Endothelial cell (in vitro differentiated cells): Measurements from ENCODE around the gene SLC16A7. TPM values are rescaled to one million over a fixed set of nuclear protein-coding genes. Genes with fewer than 3 reads are reported as not detected.

Experiments
- DNase-seq: peaks from one replicate; pipeline ENCODE4 v3.0.0; 2021; ENCODE audit warnings: low spot score
- H3K27ac Mint-ChIP-seq: one replicate; pipeline ENCODE4 v1.8.0; 2021; ENCODE audit warnings: mixed read lengths, inconsistent platforms; ENCODE audit not compliant: unreplicated experiment
- H3K27me3 Mint-ChIP-seq: one replicate; pipeline ENCODE4 v1.8.0; 2021; ENCODE audit warnings: mild to moderate bottlenecking, moderate library complexity, mixed read lengths, inconsistent platforms; ENCODE audit not compliant: unreplicated experiment
- H3K36me3 Mint-ChIP-seq: one replicate; pipeline ENCODE4 v1.8.0; 2021; ENCODE audit warnings: mild to moderate bottlenecking, low read depth, mixed read lengths, inconsistent platforms; ENCODE audit not compliant: unreplicated experiment
- H3K4me1 Mint-ChIP-seq: one replicate; pipeline ENCODE4 v1.8.0; 2021; ENCODE audit warnings: mild to moderate bottlenecking, mixed read lengths, inconsistent platforms; ENCODE audit not compliant: unreplicated experiment
- H3K4me3 Mint-ChIP-seq: one replicate; pipeline ENCODE4 v1.8.0; 2021; ENCODE audit warnings: mild to moderate bottlenecking, mixed read lengths, inconsistent platforms; ENCODE audit not compliant: unreplicated experiment
- H3K9me3 Mint-ChIP-seq: one replicate; pipeline ENCODE4 v1.8.0; 2021; ENCODE audit warnings: mixed read lengths, inconsistent platforms; ENCODE audit not compliant: unreplicated experiment
- CTCF ChIP-seq: fragments of 200-600 bp; sonication (generic); IDR thresholded peaks from one replicate; pipeline ENCODE4 v1.5.0; 2021; ENCODE audit warnings: antibody characterized with exemption; ENCODE audit not compliant: unreplicated experiment
- total RNA-seq: library from RNA; stranded (reverse); fragmentation: NEBNext Ultra II Directional; extraction: Animal tissue kit (Norgen Biotek cat#: 25700); gene quantifications from one replicate; pipeline ENCODE4 v1.2.1, GENCODE V29; 2021; ENCODE audit not compliant: unreplicated experiment

The SLC16A7 gene
- total RNA-seq, 1 donor from 2014 or later: 14.6 TPM

- Mint-ChIP-seq H3K36me3 (no peaks in the 10 kb centered on the region), H3K4me1 (peaks cover 5% of the 10 kb centered on the region), H3K27me3 (peaks cover 3% of the 10 kb centered on the region), H3K27ac (no peak overlapping the region), H3K9me3 (no peaks in the 10 kb centered on the region), H3K4me3 (no peak overlapping the region)
- TF ChIP-seq CTCF: no peak
- DNase-seq: no peak
These were observed 23.8 kb downstream of the SLC16A7 start for GRCh38 chr12:59619461-59620240.

DNA sequence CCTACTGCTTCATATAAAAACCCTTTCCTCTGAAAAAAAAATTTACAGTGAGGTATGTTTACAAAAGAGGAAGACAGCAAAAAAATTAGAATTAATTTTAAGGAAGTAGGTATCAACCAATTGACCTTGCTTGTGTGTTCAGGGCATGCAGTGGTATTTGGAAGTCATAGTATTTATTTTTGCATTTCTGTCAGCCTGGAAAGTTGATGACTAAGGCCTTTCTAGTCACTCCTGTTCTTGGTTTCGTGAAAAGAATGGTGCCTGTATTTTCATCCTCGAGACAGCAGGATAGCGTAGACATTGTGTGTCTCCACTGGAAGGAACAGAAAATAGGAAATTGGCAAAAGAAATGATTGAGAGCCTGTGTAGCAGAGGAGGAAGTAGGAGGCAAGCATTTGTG lies 24.5 kb downstream of the SLC16A7 start:
- H3K27ac Mint-ChIP-seq: no peak overlapping the region
- peaks cover 5% of the 10 kb centered on the region for H3K4me1 Mint-ChIP-seq
- no peak overlapping the region for H3K4me3 Mint-ChIP-seq
- DNase-seq: no peak
- H3K27me3 Mint-ChIP-seq: peaks cover 3% of the 10 kb centered on the region
- no peaks in the 10 kb centered on the region for H3K36me3 Mint-ChIP-seq
- TF ChIP-seq CTCF: no peak
- no peaks in the 10 kb centered on the region for H3K9me3 Mint-ChIP-seq

- Mint-ChIP-seq H3K4me3 (no peak overlapping the region), H3K27me3 (peaks cover 3% of the 10 kb centered on the region), H3K9me3 (no peaks in the 10 kb centered on the region), H3K27ac (no peak overlapping the region), H3K4me1 (peaks cover 5% of the 10 kb centered on the region), H3K36me3 (no peaks in the 10 kb centered on the region)
- DNase-seq: no peak
- TF ChIP-seq CTCF: no peak
These were observed 29.1 kb downstream of the SLC16A7 start for GRCh38 chr12:59624732-59625460.

GRCh38 chr12:59626382-59626781 lies 30.6 kb downstream of the SLC16A7 start:
- Mint-ChIP-seq H3K27me3 (peaks cover 3% of the 10 kb centered on the region), H3K27ac (no peak overlapping the region), H3K4me1 (no peaks in the 10 kb centered on the region), H3K9me3 (no peaks in the 10 kb centered on the region), H3K4me3 (no peak overlapping the region), H3K36me3 (no peaks in the 10 kb centered on the region)
- no peak for DNase-seq
- TF ChIP-seq CTCF: no peak

DNA sequence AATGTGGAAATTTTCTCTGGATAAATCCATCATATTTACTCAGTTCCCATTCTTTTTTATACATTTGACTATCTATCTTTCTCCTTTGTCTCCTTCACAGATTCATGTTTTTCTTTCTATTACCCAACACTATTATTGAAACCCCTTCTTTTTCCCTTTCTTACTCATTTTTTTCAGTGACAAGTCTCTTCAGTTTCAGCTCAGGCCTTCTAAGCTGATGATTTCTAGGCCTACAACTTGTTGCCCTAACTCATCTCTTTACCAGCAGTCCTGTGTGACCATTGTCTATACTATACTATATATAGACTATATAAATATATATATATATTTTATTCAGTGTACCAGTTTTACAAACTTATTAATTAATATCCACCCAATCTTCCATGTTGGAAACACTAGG lies 31.8 kb downstream of the SLC16A7 start:
- DNase-seq: no peak
- no peaks in the 10 kb centered on the region for H3K9me3 Mint-ChIP-seq
- no peaks in the 10 kb centered on the region for H3K4me1 Mint-ChIP-seq
- H3K27ac Mint-ChIP-seq: no peak overlapping the region
- H3K36me3 Mint-ChIP-seq: no peaks in the 10 kb centered on the region
- peaks cover 3% of the 10 kb centered on the region for H3K27me3 Mint-ChIP-seq
- no peak for TF ChIP-seq CTCF
- no peak overlapping the region for H3K4me3 Mint-ChIP-seq
